Testis (tissue), 3 donors: ENCODE measurements around the gene INAVA. TPM values are rescaled to one million over a fixed set of nuclear protein-coding genes. Genes with fewer than 3 reads are reported as not detected.

Experiments used
- polyA plus RNA-seq: library from polyadenylated mRNA; stranded (reverse); fragments of 350-450 nt; fragmentation: Illumina TruSeq; extraction: RNeasy Lipid Tissue Mini Kit (QIAGEN cat#74804); gene quantifications from one replicate; pipeline ENCODE4 v1.2.3, GENCODE V29; 2014; ENCODE audit warnings: low read depth, low replicate concordance; ENCODE audit not compliant: insufficient read depth
- small RNA-seq, 2 donors: library from RNA; depleted of rRNA; stranded (forward); fragments of <200 nt; gene quantifications; one replicate each; pipeline ENCODE3, GENCODE V24; 2016
- total RNA-seq, 2 donors: library from RNA; depleted of rRNA; stranded (reverse); fragments of >200 nt; gene quantifications; one replicate each; pipeline ENCODE4 v1.2.3, GENCODE V29; 2016

Gene INAVA
- total and polyA plus RNA-seq, 3 donors from 2014 or later: 1.5 to 5.8 (median 2.3) TPM

Small RNAs within 50 kb of the gene (small RNA-seq; reads per million reads assigned to genes)
- 0 reads per million in 2 donors for gene RNU6-704P

Other genes with a start within 250 kb of the INAVA start
- gene DDX59, start 225.0 kb upstream of the INAVA start, total RNA-seq: 10 to 100 TPM; 24.1 to 30.2 TPM
- 17.7 TPM for gene DDX59, start 225.0 kb upstream of the INAVA start, polyA plus RNA-seq
- gene CAMSAP2, start 156.0 kb upstream of the INAVA start, total RNA-seq: 10 to 100 TPM; 28.4 to 34.7 TPM
- gene CAMSAP2, start 156.0 kb upstream of the INAVA start, polyA plus RNA-seq: 16.0 TPM
- under 1 TPM in 1 of 2 donors, not detected in 1; 0.87 TPM for gene GPR25, start 21.9 kb upstream of the INAVA start, total RNA-seq
- gene GPR25, start 21.9 kb upstream of the INAVA start, polyA plus RNA-seq: not detected
- gene KIF21B, start 128.8 kb downstream of the INAVA start, total RNA-seq: 10 to 100 TPM; 23.3 to 32.7 TPM
- 32.3 TPM for gene KIF21B, start 128.8 kb downstream of the INAVA start, polyA plus RNA-seq
- gene CACNA1S, start 217.5 kb downstream of the INAVA start, total RNA-seq: under 1 TPM; 0.08 to 0.12 TPM
- 0.87 TPM for gene CACNA1S, start 217.5 kb downstream of the INAVA start, polyA plus RNA-seq
- under 1 TPM in 1 of 2 donors, not detected in 1; 0.24 TPM for gene ASCL5, start 232.3 kb downstream of the INAVA start, total RNA-seq
- not detected for gene ASCL5, start 232.3 kb downstream of the INAVA start, polyA plus RNA-seq